ENCODE measurements around the gene BAZ2A. TPM values are rescaled to one million over a fixed set of nuclear protein-coding genes. Genes with fewer than 3 reads are reported as not detected.
"Not testable (repeated sequence)": the region's sequence is repeated elsewhere in the genome, so short reads cannot be mapped to it uniquely, and the experiment has no call there.

The BAZ2A gene
- total RNA-seq, 1 donor from 2014 or later, result 99.3 TPM

GRCh38 chr12:56599041-56599440 is 31.1 kb downstream of the BAZ2A start:
- DNase-seq (ENCODE audit: low spot score), result no peak

DNA sequence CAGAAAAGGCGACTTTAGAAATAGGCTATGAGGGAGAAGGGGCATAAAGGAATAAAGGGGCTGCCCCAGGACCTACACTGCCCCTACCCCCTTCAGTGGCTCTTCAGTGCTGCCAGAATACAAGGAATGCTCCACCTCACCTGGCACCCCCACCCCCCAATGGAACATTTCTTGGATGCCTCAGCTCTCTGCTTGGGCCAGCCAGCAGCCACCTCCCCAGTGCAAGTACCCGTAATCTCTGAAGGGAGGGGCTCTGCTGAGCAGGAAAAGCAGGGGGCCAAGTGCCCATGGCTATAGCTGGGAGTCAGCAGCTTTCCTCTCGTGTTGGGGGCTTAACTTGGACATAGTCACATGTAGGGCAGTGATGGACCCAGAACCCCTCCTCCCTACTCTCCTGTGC is 33.3 kb downstream of the BAZ2A start:
- DNase-seq (ENCODE audit: low spot score), result no peak

- DNase-seq (ENCODE audit: low spot score), result peak; percentile 35
Observed at GRCh38 chr12:56593909-56594621, 36.1 kb downstream of the BAZ2A start.

- DNase-seq (ENCODE audit: low spot score), result no peak
Observed at GRCh38 chr12:56591961-56592360, 38.2 kb downstream of the BAZ2A start.

DNA sequence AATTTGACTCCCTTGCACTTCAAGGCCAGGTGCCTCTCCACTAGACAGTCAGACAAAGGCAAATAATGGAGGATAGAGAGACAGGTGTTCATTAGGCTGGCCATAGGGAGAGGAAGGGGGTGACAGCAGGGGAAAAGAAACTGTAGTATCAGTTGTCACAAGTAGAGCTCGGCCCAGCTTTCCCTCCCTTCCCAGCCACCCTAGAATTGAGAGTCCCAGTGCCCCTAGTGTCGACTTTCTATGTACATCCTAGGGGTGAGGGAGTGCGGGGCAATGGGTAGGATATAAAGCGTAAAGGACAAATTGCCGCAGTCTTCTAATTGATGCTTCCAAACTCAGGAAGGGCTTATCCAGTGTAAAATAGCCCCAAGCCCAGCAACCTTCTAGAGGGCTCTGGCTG is 39.0 kb downstream of the BAZ2A start:
- DNase-seq (ENCODE audit: low spot score), result no peak

DNA sequence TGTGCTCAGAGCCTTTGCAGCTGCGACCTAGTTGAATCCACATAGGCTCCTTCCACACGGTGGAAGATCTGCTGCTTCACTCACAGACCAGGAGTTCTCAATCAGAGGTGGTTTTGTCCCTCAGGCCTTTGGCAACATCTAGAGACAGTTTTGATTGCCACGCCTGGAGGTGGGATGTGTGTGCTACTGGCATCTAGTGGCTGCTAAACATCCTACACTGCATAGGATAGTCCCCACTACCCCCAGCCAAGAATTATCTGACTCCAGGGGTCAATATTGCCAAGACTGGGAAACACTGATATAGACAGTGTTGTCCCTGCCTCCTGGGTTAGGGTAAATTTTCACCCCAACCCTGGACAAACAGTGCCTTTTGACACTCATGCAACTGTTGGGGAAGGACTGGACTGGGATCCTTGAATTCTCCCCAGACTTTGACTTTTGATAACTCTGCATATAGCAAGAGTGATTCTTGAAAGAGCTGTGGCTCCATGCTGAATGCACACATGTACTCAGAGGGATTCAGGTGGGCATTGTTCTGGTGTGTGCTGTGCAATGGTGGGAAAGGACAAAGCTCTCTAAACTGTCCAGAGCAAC is 39.8 kb downstream of the BAZ2A start:
- no peak for DNase-seq (ENCODE audit: low spot score)

DNA sequence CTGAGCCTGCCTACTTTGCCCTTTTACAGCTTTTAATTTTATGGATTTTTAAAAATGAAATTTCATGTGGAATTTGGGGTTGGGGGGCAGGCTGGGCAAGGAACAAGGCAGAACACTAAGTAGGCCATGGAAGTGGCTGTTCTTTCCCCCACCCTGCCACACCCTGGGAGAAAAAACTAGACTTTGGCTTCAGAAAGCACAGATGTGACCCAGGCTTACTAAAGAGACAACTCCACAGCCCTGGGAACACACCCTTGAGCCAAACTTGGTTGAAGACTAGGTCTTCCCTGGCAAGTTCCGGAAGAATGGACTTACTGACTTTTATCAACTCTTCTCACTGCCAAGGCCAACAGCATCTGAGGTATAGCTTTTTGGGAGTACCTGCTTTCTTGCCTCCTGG is 40.3 kb downstream of the BAZ2A start:
- no peak for DNase-seq (ENCODE audit: low spot score)

GRCh38 chr12:56585098-56585497 is 45.0 kb downstream of the BAZ2A start:
- no peak for DNase-seq (ENCODE audit: low spot score)

DNA sequence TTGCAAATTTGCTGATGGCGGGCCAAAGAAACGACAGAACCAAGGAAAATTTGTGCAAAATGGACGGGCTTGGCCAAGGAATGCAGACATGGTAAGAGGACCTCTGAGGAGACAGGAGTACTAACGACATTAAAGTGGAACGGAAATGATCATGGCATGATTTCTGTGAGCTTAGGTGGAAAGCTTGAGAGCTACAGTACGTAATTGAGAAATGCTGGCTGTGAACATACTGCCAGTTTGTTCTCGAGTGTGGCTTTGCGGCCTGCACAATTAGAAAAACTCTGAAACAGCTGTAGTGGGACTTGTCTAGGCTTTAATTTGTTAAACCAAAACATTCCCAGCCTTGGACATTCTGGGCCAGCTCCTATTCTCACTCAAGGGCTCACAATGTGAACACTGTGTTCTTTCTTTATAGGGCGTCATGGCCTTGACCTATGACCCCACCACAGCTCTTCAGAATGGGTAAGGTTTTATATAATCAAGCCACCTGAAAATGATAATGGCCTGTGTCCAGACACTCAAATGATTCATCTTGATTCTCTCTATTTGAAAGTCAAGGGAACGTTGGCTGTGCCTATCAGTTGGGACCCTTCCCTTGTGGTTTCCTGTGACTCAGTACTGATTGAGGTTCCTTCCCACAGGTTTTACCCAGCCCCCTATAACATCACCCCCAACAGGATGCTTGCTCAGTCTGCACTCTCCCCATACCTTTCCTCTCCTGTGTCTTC is 48.5 kb downstream of the BAZ2A start:
- no peak for DNase-seq (ENCODE audit: low spot score)

GRCh38 chr12:56578983-56579546 is 51.1 kb downstream of the BAZ2A start:
- no peak for DNase-seq (ENCODE audit: low spot score)

GRCh38 chr12:56577248-56577647 is 52.9 kb downstream of the BAZ2A start:
- DNase-seq (ENCODE audit: low spot score), result not testable (repeated sequence)

GRCh38 chr12:56574210-56574609 is 55.9 kb downstream of the BAZ2A start:
- no peak for DNase-seq (ENCODE audit: low spot score)

- DNase-seq (ENCODE audit: low spot score), result no peak
Observed at GRCh38 chr12:56572288-56572687, 57.8 kb downstream of the BAZ2A start.

GRCh38 chr12:56571121-56571520 is 59.0 kb downstream of the BAZ2A start:
- DNase-seq (ENCODE audit: low spot score), result peak; percentile 17

- DNase-seq (ENCODE audit: low spot score), result no peak
Observed at GRCh38 chr12:56568146-56568545, 62.0 kb downstream of the BAZ2A start.

GRCh38 chr12:56565510-56566101 is 64.5 kb downstream of the BAZ2A start:
- DNase-seq (ENCODE audit: low spot score), result peak; percentile 69

DNA sequence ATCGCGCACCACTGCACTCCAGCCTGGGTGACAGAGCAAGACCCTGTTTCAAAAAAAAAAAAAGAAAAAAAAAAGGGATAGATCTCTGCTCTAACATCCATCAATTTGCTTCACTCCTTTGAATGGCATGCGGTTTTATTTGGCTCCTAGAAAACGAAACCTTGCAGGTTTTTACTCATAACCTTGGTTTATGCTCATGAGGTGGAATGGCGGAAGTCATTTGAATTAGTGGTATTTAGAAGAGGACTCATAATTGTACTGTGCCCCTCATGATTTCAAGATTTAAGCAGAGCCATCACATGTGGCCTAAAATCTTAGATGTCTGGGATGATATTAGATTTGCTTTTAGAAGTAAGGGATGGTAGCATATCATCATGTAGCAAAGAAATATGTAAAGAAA is 79.1 kb downstream of the BAZ2A start:
- no peak for DNase-seq (ENCODE audit: low spot score)

- DNase-seq (ENCODE audit: low spot score), result no peak
Observed at GRCh38 chr12:56546680-56547079, 83.4 kb downstream of the BAZ2A start.

Measured in mucosa of gallbladder (tissue), 1 donor.